Left cardiac atrium (tissue), 4 donors: ENCODE data around the gene ASCC1. TPM values are rescaled to one million over a fixed set of nuclear protein-coding genes. Genes with fewer than 3 reads are reported as not detected.

Experiments used
- ATAC-seq, 2 donors: fragments of 200-7000 bp; cut with Tn5 transposase; one replicate each; pipeline ENCODE4 v1.9.1; 2020; ENCODE audit warnings: mild to moderate bottlenecking in 2 of 2, moderate library complexity in 2 of 2
- DNase-seq: peaks from one replicate; pipeline ENCODE4 v3.0.0-alpha.2; 2020
- intact Hi-C, 2 donors: fragments of 100-400 bp; cut with DNase I; formaldehyde crosslinking; loops; one replicate each; pipeline versions ENCODE4 v1.14.1 to v1.15.1; 2022 to 2023
- total RNA-seq, 2 donors: library from RNA; stranded (reverse); fragmentation: NEBNext Ultra II Directional; extraction: Animal tissue kit (Norgen Biotek cat#: 25700); gene quantifications; one replicate each; pipeline ENCODE4 v1.2.1, GENCODE V29; 2021
- donor health status: DM: no; HTN: yes; CAD: no.
- donor health status: DM: no; HTN: yes; CAD: no; lungs with severe emphysema.
- donor health status: DM: yes; HTN: yes; CAD: no.
- donor health status: Dilated cardiomyopathy.

ASCC1 gene
- total RNA-seq, 2 donors from 2014 or later = 25.2 to 28.1 TPM

DNA sequence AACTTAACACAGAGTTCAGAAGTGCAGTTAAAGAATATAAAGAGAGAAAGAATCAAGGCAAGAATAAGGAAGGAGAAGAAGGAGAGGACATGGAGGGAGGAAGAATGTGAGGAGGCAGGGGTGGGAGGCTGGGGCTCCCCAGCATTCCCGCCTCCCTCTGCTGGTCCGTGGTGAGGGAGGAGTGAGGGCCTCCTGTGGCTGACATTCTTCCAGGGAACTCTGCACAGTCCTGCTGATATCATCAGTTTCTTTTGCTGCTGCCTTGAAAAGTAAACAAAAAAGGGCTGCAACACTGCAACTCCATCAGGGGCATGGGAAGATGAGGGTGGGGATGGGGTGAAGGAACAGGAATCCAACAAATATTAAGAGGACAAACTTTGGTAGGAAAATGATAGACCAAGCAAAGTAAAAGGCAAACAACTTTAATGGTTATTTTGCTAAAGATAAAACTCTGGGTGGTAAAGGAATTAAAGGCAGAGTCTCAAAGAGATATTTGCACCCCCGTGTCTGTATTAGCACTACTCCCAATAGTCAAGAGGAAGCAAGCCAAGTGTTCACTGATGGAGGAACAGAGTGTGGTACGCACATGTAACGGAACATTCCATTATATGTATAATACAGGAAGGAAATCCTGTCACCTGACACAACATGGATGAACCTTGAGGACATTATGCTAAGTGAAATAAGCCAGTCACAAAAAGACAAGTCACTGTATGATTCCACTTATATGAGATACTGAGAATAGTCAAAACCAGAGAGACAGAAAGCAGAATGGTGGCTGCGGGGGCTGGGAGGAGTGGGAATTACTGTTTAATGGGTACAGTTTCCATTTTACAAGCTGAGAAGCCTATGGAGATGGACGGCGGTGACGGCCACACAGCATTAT, 119.7 kb downstream of the ASCC1 start:
- DNase-seq (no peak), ATAC-seq (peak in 1 of 2 donors; percentile 25)
- intact Hi-C loops = no loop called here

DNA sequence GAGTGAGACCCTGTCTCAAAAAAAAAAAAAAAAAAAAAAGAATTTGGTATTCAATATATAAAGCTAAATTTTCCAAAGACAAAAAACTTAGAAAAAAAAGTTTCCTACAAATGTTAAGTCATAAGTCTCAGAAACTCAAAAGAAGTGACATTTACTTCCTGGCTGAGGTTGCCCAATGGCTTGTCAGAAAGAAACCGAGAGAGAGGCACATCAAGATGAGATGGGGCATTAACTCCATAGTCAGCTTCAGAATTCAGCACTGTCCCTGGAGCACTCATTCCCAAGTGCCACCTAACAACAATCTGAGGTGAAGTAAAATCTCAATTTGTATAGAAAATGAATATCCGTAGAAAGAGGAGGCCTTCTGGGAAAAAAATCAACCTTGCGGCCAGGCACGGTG, 120.9 kb downstream of the ASCC1 start:
- intact Hi-C loops = no loop called here
- no peak for ATAC-seq

DNA sequence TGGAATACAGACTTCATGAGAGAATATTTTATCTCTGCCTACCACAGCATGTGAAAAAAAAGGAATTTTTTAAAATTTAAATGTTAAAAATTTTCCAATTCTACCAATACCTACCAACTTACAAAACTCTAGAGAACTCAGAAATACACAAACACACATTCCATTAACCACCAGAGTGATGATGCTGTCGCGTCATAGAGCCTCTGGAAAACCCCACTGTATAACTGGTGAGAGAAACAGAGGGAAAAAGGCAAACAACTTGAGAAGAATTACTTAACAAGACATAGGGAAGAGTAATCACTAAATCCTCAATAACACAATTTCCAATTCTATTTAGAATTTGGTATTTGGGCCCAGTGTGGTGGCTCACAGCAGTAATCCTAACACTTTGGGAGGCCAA, 121.5 kb downstream of the ASCC1 start:
- ATAC-seq (no peak), DNase-seq (no peak)
- intact Hi-C loops = no loop called here

More for the DNA sequence above, 120.9 kb downstream of the ASCC1 start:
- DNase-seq = no peak

DNA sequence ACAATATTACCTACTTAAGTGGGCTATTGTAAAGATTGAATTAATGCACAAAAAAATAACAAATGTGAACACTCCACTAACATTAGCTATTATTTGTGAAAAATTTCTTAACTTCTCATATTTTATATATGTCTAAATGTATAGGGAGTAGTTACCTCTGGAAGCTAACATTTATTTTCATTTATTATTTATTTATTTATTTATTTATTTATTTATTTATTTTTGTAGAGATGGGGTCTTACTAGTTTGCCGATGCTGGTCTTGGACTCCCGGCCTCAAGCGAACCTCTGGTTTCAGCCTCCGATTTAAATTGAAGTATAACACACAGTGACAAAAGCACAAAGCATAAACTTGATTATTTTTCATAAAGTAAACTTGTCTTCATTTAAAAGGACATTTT, 122.6 kb downstream of the ASCC1 start:
- intact Hi-C loops = no loop called here
- ATAC-seq (no peak), DNase-seq (no peak)

DNA sequence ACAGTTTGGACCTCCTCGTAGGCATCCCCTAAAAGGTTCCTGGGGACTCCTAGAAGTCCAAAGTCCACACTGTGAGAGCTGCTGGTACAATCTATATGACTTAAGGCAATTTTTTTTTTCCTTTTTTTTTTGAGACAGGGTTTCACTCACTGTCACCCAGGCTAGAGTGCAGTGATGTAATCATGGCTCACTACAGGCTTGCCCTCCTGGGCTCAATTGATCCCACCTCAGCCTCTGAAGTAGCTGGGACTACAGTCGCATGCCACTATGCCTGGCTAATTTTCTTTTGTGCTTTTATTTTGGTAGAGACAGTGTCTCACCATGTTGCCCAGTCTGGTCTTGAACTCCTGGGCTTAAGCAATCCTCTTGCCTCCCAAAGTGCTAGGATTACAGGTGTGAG, 123.1 kb downstream of the ASCC1 start:
- no peak for DNase-seq
- ATAC-seq = no peak
- intact Hi-C loops = no loop called here

DNA sequence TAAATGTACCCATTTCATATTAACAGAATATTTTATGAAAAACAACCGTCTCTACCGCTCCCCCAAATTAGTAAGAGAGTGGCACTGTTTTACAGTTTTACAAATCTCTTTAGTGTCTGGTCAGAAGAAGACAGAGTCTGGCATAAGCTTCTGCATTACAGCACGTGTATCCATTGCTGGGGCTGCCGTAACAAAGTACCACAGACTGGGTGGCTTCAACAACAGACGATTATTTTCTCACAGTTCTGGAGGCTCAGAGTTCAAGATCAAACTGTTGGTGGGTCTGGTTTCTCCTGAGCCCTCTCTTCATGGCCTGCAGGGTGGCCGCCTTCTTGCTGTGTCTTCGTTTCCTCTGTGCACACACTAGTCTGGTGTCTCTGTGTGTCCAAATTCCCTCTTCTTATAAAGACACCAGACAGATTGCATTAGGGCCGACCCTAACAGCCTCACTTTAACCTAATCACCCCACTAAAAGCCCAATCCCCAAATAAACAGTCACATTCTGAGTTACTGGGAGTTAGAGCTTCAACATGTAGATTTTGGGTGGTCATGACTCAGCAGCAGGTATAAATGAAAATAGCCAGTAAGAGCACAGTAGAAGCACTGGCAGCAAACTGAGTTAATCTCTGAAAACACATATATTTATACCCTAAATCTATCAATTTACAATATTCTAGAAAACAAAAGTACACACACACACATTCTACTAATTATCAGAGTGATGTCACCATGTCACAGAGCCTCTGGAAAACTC, 123.7 kb downstream of the ASCC1 start:
- DNase-seq = no peak
- intact Hi-C loops = no loop called here
- no peak for ATAC-seq

DNA sequence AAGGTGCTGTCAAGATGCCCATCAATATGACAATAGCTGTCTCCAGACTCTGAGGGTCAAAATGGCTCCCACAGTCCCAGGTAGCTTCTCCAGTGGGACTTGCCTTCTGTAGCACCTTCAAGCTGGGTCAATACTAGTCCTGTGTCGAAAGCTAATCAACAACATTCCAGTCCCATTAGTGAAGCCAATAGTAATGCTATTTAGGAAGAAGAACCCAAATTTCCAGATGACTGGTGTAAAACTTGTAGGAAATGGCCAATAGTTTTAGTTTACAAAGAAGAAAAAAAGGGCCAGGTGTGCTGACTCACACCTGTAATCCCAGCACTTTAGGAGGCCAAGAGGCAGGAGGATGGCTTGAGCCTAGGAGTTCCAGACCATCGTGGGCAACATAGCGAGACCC, 125.8 kb downstream of the ASCC1 start:
- DNase-seq (no peak), ATAC-seq (no peak)
- intact Hi-C loops = no loop called here

DNA sequence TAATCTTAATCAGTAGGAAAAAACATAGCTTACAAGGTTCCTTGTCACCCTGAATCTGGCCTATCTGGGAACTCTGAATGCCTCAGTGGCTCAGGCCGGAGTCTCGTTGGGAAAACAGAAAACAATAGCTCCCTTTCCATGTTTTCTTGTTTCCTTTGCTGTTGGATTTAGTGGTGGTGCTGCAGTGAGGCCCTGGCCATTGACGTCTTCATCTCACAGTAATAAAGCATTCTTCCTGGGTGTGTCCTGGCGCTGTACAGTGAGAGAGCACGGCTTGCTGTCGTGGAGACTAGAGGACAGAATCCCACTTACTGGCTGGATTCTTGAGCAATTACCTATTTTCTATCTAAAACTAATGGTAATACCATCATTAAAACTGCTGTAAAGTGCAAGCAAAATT, 126.5 kb downstream of the ASCC1 start:
- intact Hi-C loops = no loop called here
- ATAC-seq (no peak), DNase-seq (no peak)

DNA sequence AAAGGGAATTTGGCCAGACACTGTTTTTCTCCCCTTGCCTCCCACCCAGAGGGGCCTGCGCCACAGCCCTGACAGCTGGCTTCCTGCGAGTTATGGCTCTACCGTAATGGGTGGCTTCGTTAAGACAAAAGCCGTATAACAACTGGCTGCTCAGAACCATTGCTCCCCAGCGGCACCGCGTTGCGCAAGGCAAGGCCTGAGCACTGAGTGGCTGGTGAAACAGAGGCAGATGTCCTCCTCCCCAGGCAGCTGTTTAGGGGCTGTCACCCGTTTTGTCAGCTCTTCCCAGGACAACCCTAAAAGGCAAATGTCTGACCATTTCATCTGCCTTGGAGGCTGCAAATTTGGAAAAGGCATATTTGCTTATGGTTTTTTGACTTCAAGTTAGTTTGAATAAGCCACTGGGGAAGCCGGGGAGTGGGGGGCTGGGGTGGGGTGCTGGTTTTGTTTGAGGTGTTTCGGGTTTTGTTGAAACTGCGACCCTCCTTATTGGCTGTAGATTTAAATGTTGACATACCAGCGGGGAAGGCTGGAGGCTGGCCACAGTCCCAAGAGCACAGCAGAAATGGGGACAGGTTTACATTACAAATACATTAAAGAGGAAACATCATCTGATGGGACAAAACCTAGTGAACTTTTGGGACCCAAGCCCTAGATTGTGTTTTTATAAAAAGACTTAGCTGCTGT, 127.0 kb downstream of the ASCC1 start:
- peak; percentile 23 to 32 for ATAC-seq
- intact Hi-C loops = no loop called here
- peak; percentile 43 for DNase-seq

DNA sequence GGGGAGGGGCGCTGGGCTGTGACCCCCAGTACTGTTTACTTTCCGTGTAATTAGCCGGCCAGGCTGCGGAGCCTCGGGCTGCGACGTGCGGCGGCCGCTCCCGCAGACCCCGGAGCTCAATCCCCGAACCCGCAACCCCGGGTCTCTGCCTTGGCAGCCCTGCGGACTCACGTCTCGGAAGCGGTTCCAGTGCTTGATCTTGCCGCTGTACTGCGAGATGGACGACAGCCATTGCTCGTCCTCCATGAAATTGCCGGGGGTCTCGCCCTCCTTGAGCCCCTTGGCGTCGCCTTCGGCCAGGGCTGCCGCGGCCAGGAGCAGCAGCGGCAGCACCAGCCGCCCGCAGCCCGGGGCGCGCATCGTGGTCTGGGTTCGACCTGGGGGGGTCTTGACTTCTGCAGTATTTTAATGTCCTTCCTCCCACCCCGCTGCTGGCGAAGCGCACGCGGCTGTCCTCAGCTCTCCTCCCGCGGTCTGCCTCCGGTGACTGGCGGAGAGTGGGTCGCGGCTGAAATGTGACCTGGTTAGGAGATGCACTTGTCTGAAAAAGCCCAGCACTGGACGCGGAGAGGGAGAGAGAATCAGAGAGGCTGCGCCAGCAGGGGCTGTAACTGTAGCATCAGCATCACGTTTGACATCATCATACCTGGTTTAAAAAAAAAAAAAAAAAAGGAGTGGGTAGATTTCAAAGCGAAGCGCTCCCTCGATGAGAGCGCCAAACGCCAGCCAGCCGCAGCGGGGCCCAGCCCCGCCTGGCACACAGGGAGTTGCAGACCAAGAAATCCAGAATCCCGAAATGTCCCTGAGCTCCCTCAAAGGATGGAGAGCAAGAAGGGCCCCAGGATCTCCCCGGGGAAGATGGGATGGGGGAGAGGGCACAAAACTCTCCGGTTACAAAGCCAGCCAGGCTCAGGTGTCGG, 127.8 kb downstream of the ASCC1 start, which contains the start of gene SPOCK2:
Gene SPOCK2 (minus strand): TSS at position 583 of the 920 bp plus-strand sequence. CDS start 223 bp downstream, at position 360.
- intact Hi-C loops = no loop called here
- ATAC-seq (peak; percentile 53 to 54), DNase-seq (peak; percentile 38)

DNA sequence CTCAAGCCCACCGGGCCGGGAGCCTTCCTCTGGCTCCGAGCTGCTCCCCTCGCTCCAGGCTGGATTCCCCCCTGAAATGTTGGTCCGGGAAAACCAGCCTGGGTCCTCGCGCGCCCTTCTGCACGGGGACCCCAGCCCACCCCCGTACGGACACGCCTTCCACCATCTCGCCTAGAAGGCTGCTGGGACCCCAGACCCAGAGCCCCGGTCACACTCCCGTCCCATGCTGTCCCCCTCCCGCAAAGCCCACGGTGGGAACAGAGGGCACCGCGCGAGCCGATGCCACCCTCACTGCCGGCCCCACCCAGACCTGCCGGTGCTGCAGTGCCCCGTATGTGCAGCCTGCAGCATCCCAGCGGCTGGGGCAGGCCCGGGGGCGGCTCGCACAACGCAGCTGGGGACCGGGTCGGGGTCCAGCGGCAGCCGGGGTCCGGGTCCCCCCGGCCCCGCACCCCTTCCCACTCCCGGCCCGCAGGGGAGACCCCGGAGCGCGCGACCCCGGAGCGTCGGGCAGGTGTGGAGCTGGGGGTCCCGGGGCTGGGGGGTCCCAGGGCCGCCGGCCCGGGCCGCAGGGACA, 128.6 kb downstream of the ASCC1 start:
- DNase-seq = no peak
- peak; percentile 65 to 66 for ATAC-seq

DNA sequence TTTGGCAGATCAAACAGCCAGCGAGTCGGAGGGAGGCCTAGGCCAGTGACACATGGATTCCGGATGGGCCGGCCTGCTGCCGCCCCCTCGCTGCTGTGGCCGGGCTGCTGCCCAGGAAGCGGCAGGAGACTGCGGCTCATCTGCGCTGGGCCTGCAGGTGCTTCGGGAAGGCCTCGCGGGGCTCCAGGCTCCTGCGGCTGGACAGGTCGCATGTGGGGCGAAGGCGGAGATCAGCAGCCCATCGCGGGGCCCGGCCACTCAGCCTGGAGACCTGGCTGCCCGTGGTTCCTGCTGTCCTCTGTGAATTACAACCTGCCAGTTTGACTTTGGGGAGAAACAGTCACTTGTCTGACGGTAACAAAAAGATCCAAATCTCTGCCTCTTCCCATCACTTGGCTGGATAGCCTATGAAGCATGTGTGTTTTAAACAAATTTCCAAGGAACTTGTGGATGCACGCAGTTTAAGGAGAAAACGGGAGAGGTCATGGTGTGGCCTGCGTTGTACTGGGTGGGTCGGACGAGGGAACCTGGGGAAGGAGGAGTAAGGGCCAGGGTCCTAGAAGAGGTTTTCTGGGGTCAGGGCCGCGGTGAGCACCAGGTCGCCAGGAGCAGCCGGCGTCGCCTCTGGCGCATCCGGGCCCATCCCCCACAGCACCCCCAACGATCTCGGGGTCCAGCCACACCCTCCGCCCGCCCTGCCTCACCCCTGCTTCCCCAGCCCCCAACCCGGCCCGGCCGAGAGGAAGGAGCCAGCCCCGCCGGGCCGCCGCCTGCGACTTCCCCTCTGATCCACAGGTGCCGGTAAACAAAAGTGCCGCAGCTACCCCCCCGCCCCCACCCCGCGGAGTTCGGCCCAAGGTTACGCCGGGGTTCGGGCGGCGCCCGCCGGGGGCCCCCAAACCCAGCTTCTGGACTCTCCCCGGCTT, 129.3 kb downstream of the ASCC1 start:
- DNase-seq (peak; percentile 64), ATAC-seq (peak; percentile 36 to 42)
- intact Hi-C loops = no loop called here

More for the DNA sequence above, 128.6 kb downstream of the ASCC1 start:
- intact Hi-C loops = no loop called here

DNA sequence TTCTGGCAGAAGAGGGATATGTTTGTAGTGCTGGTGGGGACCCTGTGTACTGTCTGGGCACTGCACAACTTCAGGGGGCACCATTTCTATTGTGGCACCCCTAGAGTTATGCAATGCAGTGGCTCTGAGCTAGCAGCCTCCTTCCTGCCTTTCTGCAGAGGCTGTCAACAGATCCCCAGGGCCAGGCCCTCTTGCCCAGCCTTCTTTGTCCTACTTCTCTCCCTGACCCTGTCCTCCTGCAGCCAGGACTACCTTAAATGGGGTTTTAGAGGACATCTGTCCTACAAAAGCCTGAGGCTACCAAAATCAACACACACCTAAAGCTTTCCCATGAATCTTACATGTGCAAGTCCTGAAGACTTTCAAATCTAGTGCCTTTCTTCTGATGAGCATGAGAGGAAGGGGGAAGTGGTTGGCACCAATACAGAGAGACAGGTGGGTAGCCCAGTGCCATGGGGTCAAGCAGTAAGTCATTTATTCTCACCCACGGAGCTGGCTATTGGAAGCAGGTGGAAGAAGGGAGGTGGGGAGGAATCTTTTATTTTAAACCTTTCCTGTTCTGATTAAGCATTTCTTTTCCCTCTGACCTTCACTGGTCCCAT, 130.1 kb downstream of the ASCC1 start:
- DNase-seq = no peak
- ATAC-seq = no peak
- intact Hi-C loops = no loop called here

DNA sequence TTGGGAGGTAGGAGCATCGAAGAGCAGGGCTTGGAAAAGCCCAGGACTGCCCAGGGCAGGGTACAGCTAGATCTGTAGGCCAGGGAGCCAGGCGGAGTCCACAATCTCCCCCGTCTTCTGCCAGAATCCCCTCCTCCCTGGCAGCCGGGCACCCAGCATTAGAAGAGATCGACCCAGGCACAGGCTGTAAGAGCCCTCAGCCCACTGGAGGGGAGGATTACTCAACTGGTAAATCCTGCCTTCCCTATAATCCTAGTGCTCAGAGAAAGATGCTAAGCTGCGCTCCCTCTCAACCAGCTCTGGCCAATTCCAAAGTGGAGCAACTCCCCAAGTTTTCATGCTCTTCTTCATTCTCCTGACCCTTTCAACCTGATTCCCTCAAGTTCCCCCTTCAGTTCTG, 130.9 kb downstream of the ASCC1 start:
- no peak for ATAC-seq
- intact Hi-C loops = no loop called here
- DNase-seq = no peak

DNA sequence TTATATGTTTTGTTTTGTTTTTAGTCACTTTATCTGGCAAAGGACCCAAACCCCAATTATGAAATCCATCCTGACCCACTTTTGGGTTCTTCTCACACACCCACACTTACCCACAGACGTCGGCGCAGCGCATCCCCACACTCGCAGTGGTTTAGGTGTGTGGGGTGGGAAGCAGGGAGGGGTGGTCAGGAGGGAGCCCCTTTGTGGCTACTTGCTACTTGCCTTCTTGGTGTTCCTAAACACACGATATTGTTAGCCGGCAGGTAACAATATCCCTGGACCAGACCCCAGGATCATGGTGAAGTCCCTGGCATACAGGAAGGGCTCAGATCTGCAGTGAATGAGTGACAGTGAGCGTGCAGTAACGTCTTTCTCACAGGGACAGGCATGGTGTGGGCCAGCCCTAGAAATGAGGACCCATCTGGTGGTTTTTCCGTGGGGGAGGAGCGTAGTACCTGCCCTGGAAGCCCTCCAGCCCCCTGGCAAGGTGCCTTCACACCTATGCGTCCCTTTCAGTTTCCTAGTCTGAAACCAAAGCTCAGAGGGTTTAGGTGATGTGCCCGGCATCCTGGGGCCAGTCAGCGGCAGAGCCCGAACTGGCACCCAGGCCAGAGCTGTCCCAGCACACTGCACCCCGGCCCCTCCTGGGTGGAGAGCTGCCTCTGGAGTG, 132.2 kb downstream of the ASCC1 start:
- no peak for ATAC-seq
- intact Hi-C loops = no loop called here
- DNase-seq = no peak
